SH-SY5Y (cell line): ENCODE measurements around the gene COL9A2.

Experiments used
- GATA2 ChIP-seq: IDR thresholded peaks from 2 replicates; pipeline ENCODE4 v1.6.1; 2011; ENCODE audit warnings: mild to moderate bottlenecking, low read depth, low read length
- GATA3 ChIP-seq: IDR thresholded peaks from 2 replicates; pipeline ENCODE4 v1.6.1; 2011; ENCODE audit warnings: low read depth, mild to moderate bottlenecking, low read length, moderate library complexity

The COL9A2 gene

GRCh38 chr1:40316595-40317393 lies at the start of gene COL9A2:
TSS of gene COL9A2 (minus strand) at chr1:40317286. CDS start at chr1:40317197, 89 bp downstream.
- no peak; the same call in 1 of the 2 replicates for TF ChIP-seq GATA2
- no peak for TF ChIP-seq GATA3

- TF ChIP-seq GATA3 (no peak), GATA2 (no peak)
Measured at GRCh38 chr1:40363721-40364120, 46.6 kb upstream of the COL9A2 start.

- no peak for TF ChIP-seq GATA3
- no peak for TF ChIP-seq GATA2
Measured at GRCh38 chr1:40362699-40363098, 45.6 kb upstream of the COL9A2 start.

GRCh38 chr1:40362199-40362598 lies 45.1 kb upstream of the COL9A2 start:
- no peak for TF ChIP-seq GATA3
- no peak for TF ChIP-seq GATA2

GRCh38 chr1:40361637-40362036 lies 44.6 kb upstream of the COL9A2 start:
- no peak for TF ChIP-seq GATA3
- TF ChIP-seq GATA2: no peak

GRCh38 chr1:40361201-40361600 lies 44.1 kb upstream of the COL9A2 start:
- TF ChIP-seq GATA3: no peak
- TF ChIP-seq GATA2: no peak

- no peak for TF ChIP-seq GATA3
- TF ChIP-seq GATA2: no peak
Measured at GRCh38 chr1:40360631-40361030, 43.5 kb upstream of the COL9A2 start.

GRCh38 chr1:40357625-40358024 lies 40.5 kb upstream of the COL9A2 start:
- TF ChIP-seq GATA2 (no peak), GATA3 (no peak)

GRCh38 chr1:40353082-40353481 lies 36.0 kb upstream of the COL9A2 start:
- TF ChIP-seq GATA3 (no peak), GATA2 (no peak)

GRCh38 chr1:40352126-40352525 lies 35.0 kb upstream of the COL9A2 start:
- TF ChIP-seq GATA3 (no peak), GATA2 (no peak)

- TF ChIP-seq GATA2 (no peak), GATA3 (no peak)
Measured at GRCh38 chr1:40351124-40351523, 34.0 kb upstream of the COL9A2 start.

GRCh38 chr1:40350391-40350790 lies 33.3 kb upstream of the COL9A2 start:
- TF ChIP-seq GATA2: no peak
- no peak for TF ChIP-seq GATA3

GRCh38 chr1:40344597-40344996 lies 27.5 kb upstream of the COL9A2 start:
- no peak for TF ChIP-seq GATA2
- TF ChIP-seq GATA3: no peak

GRCh38 chr1:40341491-40342380 lies 24.6 kb upstream of the COL9A2 start:
- no peak for TF ChIP-seq GATA3
- TF ChIP-seq GATA2: no peak
